Gastrocnemius medialis (tissue), 4 donors: ENCODE data around the gene ELOA. TPM values are rescaled to one million over a fixed set of nuclear protein-coding genes. Genes with fewer than 3 reads are reported as not detected.

Experiments used
- ATAC-seq, 2 donors: fragments of 150-250 bp; one replicate each; pipeline ENCODE4 v1.9.1; 2016
- DNase-seq, 2 donors: peaks; one replicate each; pipeline ENCODE4 v3.0.0-alpha.2; 2019
- H3K27ac ChIP-seq, 4 donors: fragments of 200-600 bp; sonication (generic); 1 replicate in 1 of 4; 2 replicates in 3 of 4; pipeline ENCODE4 v1.5.1; 2016 to 2018; ENCODE audit warnings: mild to moderate bottlenecking in 2 of 4, moderate library complexity in 1 of 4
- H3K27me3 ChIP-seq, 3 donors: fragments of 200-600 bp; sonication (generic) in 2 of 3; 1 replicate in 1 of 3; 2 replicates in 2 of 3; pipeline versions ENCODE4 v1.5.1 to v1.6.0; 2016 to 2019; ENCODE audit warnings: mild to moderate bottlenecking in 1 of 3, moderate library complexity in 1 of 3
- H3K36me3 ChIP-seq, 2 donors: fragments of 200-600 bp; sonication (generic) in 1 of 2; one replicate each; pipeline ENCODE4 v1.5.1; 2017 to 2018
- H3K4me1 ChIP-seq, 2 donors: fragments of 200-600 bp; sonication (generic) in 1 of 2; one replicate each; pipeline ENCODE4 v1.5.1; 2016 to 2017; ENCODE audit warnings: mild to moderate bottlenecking in 2 of 2
- H3K4me3 ChIP-seq, 4 donors: fragments of 200-600 bp; sonication (generic) in 3 of 4; 1 replicate in 1 of 4; 2 replicates in 3 of 4; pipeline ENCODE4 v1.5.1; 2016 to 2019; ENCODE audit warnings: mild to moderate bottlenecking in 2 of 4
- H3K9me3 ChIP-seq, 3 donors: fragments of 200-600 bp; sonication (generic) in 2 of 3; 1 replicate in 1 of 3; 2 replicates in 2 of 3; pipeline ENCODE4 v1.5.1; 2016 to 2019
- POLR2A ChIP-seq, 2 donors: fragments of 450-650 bp; IDR thresholded peaks; one replicate each; pipeline ENCODE4 v1.6.1; 2017; ENCODE audit warnings: antibody characterized with exemption in 2 of 2, mild to moderate bottlenecking in 2 of 2, moderate library complexity in 2 of 2
- in situ Hi-C, 4 donors: fragments of 200-750 bp; cut with MboI; loops; one replicate each; pipeline versions ENCODE4 v1.15.0 to v1.8.0; 2017; ENCODE audit warnings: low sequenced_read_pairs in 4 of 4
- intact Hi-C: fragments of 100-400 bp; cut with DNase I; formaldehyde crosslinking; loops from one replicate; pipeline ENCODE4 v1.15.1; 2023; ENCODE audit warnings: low total_unique reads
- total RNA-seq, 4 donors: library from RNA; depleted of rRNA; stranded (reverse); fragments of >200 nt; gene quantifications; one replicate each; pipeline versions ENCODE4 v1.1.0 to v1.2.3, GENCODE V29; 2016
- TF ChIP-seq, protein P1 (sequence below), 5 experiments: fragments of 450-650 bp in 3 of 5; fragments of 200-600 bp in 2 of 5; sonication (generic) in 2 of 5; IDR thresholded peaks in 4 of 5; conservative IDR thresholded peaks in 1 of 5; 1 replicate in 4 of 5; 2 replicates in 1 of 5; pipeline ENCODE4 v1.5.1; 2016 to 2019; ENCODE audit warnings: antibody characterized with exemption in 5 of 5, mild to moderate bottlenecking in 3 of 5, moderate library complexity in 3 of 5

The ELOA gene
- total RNA-seq, 4 donors from 2014 or later: 44.7 to 73.0 (median 59.0) TPM

DNA sequence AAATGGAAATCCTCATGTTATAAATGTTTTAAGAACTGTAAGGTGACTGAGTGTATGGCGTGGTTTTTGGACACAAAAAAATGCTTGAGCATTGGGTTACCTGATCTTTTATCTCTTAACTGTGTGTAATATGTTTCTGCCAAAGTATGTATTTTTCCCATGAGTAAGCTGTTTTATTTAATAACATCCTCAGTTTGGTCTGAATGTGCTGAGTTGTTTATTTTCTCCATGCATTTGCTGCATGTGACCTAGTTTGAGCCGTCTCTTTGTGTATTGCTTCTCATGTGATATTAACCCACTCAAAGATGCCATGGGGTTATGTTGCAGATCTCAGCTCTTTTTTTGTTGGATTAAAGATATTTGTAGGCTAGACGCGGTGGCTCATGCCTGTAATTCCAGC lies 41.6 kb downstream of the ELOA start:
- no peaks in the 10 kb centered on the region for H3K27me3 ChIP-seq
- no peak for DNase-seq
- no peak overlapping the region for H3K4me3 ChIP-seq
- TF ChIP-seq POLR2A (IDR thresholded peaks at IDR 0.05): no peak
- TF ChIP-seq, protein P1, sequence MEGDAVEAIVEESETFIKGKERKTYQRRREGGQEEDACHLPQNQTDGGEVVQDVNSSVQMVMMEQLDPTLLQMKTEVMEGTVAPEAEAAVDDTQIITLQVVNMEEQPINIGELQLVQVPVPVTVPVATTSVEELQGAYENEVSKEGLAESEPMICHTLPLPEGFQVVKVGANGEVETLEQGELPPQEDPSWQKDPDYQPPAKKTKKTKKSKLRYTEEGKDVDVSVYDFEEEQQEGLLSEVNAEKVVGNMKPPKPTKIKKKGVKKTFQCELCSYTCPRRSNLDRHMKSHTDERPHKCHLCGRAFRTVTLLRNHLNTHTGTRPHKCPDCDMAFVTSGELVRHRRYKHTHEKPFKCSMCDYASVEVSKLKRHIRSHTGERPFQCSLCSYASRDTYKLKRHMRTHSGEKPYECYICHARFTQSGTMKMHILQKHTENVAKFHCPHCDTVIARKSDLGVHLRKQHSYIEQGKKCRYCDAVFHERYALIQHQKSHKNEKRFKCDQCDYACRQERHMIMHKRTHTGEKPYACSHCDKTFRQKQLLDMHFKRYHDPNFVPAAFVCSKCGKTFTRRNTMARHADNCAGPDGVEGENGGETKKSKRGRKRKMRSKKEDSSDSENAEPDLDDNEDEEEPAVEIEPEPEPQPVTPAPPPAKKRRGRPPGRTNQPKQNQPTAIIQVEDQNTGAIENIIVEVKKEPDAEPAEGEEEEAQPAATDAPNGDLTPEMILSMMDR (IDR thresholded peaks at IDR 0.05 in 4 of 5, conservative IDR thresholded peaks at IDR 0.05 in 1 of 5): no peak
- H3K4me1 ChIP-seq: peaks cover 10 to 12% of the 10 kb centered on the region in 2 donors
- in situ Hi-C loops (no loop called here), intact Hi-C loops (no loop called here)
- H3K9me3 ChIP-seq: no peaks in the 10 kb centered on the region
- no peak overlapping the region for H3K27ac ChIP-seq
- peaks cover 0 to 59% of the 10 kb centered on the region in 2 donors for H3K36me3 ChIP-seq
- ATAC-seq: no peak

DNA sequence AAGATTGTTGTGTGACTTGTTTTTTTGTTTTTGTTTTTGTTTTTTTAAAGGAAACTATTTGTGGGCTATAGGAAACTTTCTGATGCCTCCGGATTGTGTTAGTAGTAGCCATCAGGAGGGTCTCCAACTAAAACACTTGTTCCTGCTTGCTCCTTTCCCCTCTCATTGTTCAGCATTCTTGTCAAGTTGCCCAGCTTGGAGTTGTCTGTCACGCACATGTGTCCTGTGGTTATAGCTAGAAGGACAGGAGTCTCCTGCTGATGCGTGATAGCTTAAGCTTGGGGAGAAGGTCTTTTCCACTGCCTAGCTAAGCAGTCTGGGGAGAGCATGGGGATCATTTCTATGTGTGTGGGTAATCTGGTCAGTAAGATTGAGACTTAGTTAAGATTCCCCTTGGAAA lies 44.4 kb downstream of the ELOA start:
- Histone ChIP-seq H3K27me3 (no peaks in the 10 kb centered on the region), H3K27ac (peak overlapping the region in 1 of 4 donors; percentile 21), H3K36me3 (peaks cover 0 to 40% of the 10 kb centered on the region in 2 donors), H3K4me1 (peaks cover 20 to 24% of the 10 kb centered on the region in 2 donors), H3K9me3 (no peaks in the 10 kb centered on the region), H3K4me3 (no peak overlapping the region)
- TF ChIP-seq, protein P1 (IDR thresholded peaks at IDR 0.05 in 4 of 5, conservative IDR thresholded peaks at IDR 0.05 in 1 of 5): no peak
- TF ChIP-seq POLR2A (IDR thresholded peaks at IDR 0.05): no peak
- no peak for DNase-seq
- in situ Hi-C loops (no loop called here), intact Hi-C loops (no loop called here)
- ATAC-seq: no peak

DNA sequence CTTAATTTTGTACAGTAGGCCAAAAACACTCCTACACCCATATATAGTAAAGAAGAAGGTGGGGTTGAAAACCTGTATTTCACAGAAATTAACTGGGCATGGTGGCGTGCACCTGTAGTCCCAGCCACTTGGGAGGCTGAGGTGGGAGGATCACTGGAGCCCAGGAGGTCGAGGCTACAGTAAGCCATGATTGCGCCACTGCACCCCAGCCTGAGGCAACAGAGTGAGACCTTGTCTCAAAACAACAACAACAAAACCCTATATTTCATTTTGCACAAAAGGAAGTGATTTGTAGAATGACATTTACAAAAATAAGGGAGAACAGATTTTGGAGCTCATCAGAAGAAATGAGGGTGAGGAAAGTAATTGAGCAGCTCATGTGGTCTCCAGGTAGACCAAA lies 45.4 kb downstream of the ELOA start:
- intact Hi-C loops: no loop called here
- no peak overlapping the region for H3K4me3 ChIP-seq
- no peaks in the 10 kb centered on the region for H3K9me3 ChIP-seq
- ATAC-seq: no peak
- no peaks in the 10 kb centered on the region for H3K27me3 ChIP-seq
- H3K27ac ChIP-seq: no peak overlapping the region
- no peak for DNase-seq
- TF ChIP-seq, protein P1 (IDR thresholded peaks at IDR 0.05 in 4 of 5, conservative IDR thresholded peaks at IDR 0.05 in 1 of 5): no peak
- no peak for TF ChIP-seq POLR2A (IDR thresholded peaks at IDR 0.05)
- peaks cover 0 to 45% of the 10 kb centered on the region in 2 donors for H3K36me3 ChIP-seq
- in situ Hi-C loops: no loop called here
- peaks cover 24 to 26% of the 10 kb centered on the region in 2 donors for H3K4me1 ChIP-seq

DNA sequence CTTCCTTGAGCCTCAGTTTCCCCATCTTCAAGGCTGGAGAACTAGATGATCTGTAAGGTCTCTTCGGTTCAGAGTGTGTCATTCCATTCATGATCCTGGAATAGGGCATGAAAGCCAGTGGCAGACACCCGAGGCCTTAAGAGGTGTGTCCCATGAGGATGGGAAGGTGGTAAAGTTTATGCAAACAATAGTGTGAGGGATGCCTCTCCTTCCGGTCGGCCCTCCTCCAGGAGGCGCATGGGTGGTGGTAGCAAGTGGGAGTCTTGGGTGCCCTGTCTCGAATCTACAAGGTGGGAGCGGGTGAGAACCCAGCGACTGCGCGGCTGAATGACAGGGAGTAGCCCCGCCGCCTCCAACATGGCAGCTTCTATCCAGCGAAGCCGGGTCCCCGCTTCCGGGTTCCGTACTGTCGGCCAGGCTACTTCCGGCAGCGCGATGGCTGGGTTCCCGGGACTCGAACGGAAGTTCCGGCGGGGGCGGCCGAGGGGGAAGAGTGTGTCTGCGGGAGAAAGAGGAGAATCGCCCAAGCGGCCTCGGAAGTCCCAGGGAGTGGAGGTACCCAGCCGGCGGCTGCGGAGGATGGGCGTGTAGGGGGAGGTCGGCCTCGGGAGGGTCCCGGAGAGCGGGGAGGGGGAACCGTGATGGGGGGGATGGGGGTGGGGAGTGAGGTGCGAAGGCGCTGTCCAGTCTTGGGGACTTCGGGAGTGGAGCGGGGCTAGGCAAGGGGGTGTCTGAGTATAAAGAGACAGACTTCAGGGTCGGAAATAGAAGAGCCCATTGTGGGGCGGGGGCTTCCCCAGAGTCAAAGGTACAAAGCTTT lies 47.6 kb downstream of the ELOA start, which contains the start of gene LYPLA2:
Gene LYPLA2, plus strand, starts transcription at position 450 of the 820 bp plus-strand sequence. CDS start 1,538 bp downstream, outside the sequence.
- peak; percentile 89 to 93 for ATAC-seq

More for the DNA sequence above, 47.6 kb downstream of the ELOA start, which contains the start of gene LYPLA2:
- TF ChIP-seq POLR2A (IDR thresholded peaks at IDR 0.05): peak in 1 of 2 donors; percentile 50
- TF ChIP-seq, protein P1 (IDR thresholded peaks at IDR 0.05 in 4 of 5, conservative IDR thresholded peaks at IDR 0.05 in 1 of 5): no peak
- Histone ChIP-seq H3K36me3 (peaks cover 0 to 48% of the 10 kb centered on the region in 2 donors), H3K4me3 (peak within 1 kb of the TSS; percentile 79 to 97 (median 80)), H3K4me1 (peaks cover 24 to 26% of the 10 kb centered on the region in 2 donors), H3K9me3 (no peaks in the 10 kb centered on the region), H3K27ac (peak within 1 kb of the TSS; percentile 86 to 90 (median 87)), H3K27me3 (no peaks in the 10 kb centered on the region)
- in situ Hi-C loops (no loop called here), intact Hi-C loops (loop anchor here (1.0 kb wide), 3 partner anchors 9 to 772 kb away; partner anchors contain the start of genes GALE, KDM1A and PITHD1)
- DNase-seq: peak; percentile 87
